ENCODE measurements around the gene MACF1. TPM values are rescaled to one million over a fixed set of nuclear protein-coding genes. Genes with fewer than 3 reads are reported as not detected.

Gene MACF1
- total and polyA plus RNA-seq, 2 of the 13 experiments (the other 11 are each of a cell fraction or from before 2014, with no cell fraction given) = 36.7 to 65.4 TPM

DNA sequence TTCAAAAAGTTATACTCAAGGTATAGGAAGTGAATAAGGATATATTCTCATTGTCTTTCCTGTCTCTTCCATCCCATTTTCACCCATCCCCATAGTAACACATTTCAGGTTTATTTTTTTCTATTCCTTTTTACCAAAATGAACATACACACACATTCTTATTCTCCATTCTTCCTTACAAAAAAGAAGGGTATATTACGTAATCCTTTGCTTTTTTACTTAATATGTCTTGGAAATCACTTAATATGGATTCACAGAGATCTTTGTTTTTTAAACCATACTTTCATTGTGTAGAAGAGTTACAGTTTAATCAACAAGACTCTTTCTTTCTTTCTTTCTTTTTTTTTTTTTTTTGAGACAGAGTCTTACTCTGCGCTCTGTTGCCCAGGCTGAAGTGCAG, 158.8 kb downstream of the MACF1 start:
- peaks cover under 1% of the 10 kb centered on the region; the same call in 1 of the 2 replicates for H3K4me1 ChIP-seq (ENCODE audit: insufficient read depth, low read length)
- no peak overlapping the region for H3K27ac ChIP-seq (ENCODE audit: extremely low read length, insufficient read depth, low read length)
- no TSS peak for BruUV-seq (replicated peaks)
- in situ Hi-C loops (cut with HindIII; ENCODE audit: extremely low pct_ligation_motif_present, low pct_unique_long_range_greater_than_20kb) (no loop called here), intact Hi-C loops (cut with micrococcal nuclease; ENCODE audit: unreplicated experiment) (no loop called here)
- TF ChIP-seq CEBPB (IDR thresholded peaks at IDR 0.05; ENCODE audit: borderline replicate concordance, low read depth, low read length) (peak; percentile 64), ATF1 (CRISPR knock-in tag; IDR thresholded peaks at IDR 0.05) (no peak)
- H3K27me3 ChIP-seq (ENCODE audit: control insufficient read depth in 1 of 2, insufficient read depth in 2 of 2, low read length in 2 of 2) = no peaks in the 10 kb centered on the region
- H3K9me3 ChIP-seq (ENCODE audit: low read length) = no peaks in the 10 kb centered on the region
- H3K9ac ChIP-seq (ENCODE audit: insufficient read depth, low read depth, low read length) = no peak overlapping the region
- POLR2A ChIA-PET = no interaction called here
- CTCF ChIA-PET (ENCODE audit: low intra/inter-chr PET ratio, low total read pairs) = no interaction called here
- H3K79me2 ChIP-seq (ENCODE audit: insufficient read depth, low read length) = no peaks in the 10 kb centered on the region
- no peak overlapping the region for H3K4me3 ChIP-seq (replicated peaks in 1 of 3; ENCODE audit: insufficient read depth in 1 of 3, low read depth in 2 of 3, low read length in 3 of 3)
- ATAC-seq (no peak), DNase-seq (ENCODE audit: low spot score) (no peak), FAIRE-seq (no peak)
- WGBS (ENCODE audit: low lambda C conversion rate) = 100% methylated on average over 2 of the region's 2 CpGs
- H4K20me1 ChIP-seq (ENCODE audit: insufficient read depth, low read length) = no peaks in the 10 kb centered on the region
- H3K36me3 ChIP-seq (replicated peaks in 1 of 2; ENCODE audit: control insufficient read depth in 1 of 2, insufficient read depth in 2 of 2, low read length in 2 of 2) = peaks cover 16 to 47% of the 10 kb centered on the region in 2 experiments
- H2AFZ ChIP-seq (ENCODE audit: low read length) = no peak overlapping the region
- no peak overlapping the region for H3K4me2 ChIP-seq (ENCODE audit: low read depth, low read length)

DNA sequence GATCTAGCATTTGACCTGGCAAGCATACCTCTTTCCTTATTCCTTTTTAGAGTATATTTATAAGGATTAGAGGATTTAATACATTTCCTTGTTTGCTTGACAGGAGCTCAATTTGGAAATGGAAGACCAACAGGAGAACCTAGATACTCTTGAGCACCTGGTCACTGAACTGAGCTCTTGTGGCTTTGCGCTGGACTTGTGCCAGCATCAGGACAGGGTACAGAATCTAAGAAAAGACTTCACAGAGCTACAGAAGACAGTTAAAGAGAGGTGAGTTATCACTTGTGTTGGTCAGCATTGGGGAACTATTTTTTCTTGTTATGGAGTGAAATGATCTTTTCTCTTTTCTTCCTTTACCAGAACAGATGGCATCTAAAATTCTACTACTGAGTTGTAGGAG, 163.6 kb downstream of the MACF1 start:
- Histone ChIP-seq H3K4me2 (ENCODE audit: low read depth, low read length) (no peak overlapping the region), H3K36me3 (replicated peaks in 1 of 2; ENCODE audit: control insufficient read depth in 1 of 2, insufficient read depth in 2 of 2, low read length in 2 of 2) (peaks cover 11 to 44% of the 10 kb centered on the region in 2 experiments; a peak in 2 of 5 replicates), H3K79me2 (ENCODE audit: insufficient read depth, low read length) (no peaks in the 10 kb centered on the region), H2AFZ (ENCODE audit: low read length) (no peak overlapping the region), H3K4me1 (ENCODE audit: insufficient read depth, low read length) (peaks cover 13% of the 10 kb centered on the region), H4K20me1 (ENCODE audit: insufficient read depth, low read length) (no peaks in the 10 kb centered on the region), H3K27ac (ENCODE audit: extremely low read length, insufficient read depth, low read length) (no peak overlapping the region), H3K9ac (ENCODE audit: insufficient read depth, low read depth, low read length) (no peak overlapping the region), H3K4me3 (replicated peaks in 1 of 3; ENCODE audit: insufficient read depth in 1 of 3, low read depth in 2 of 3, low read length in 3 of 3) (no peak overlapping the region), H3K9me3 (ENCODE audit: low read length) (no peaks in the 10 kb centered on the region), H3K27me3 (ENCODE audit: control insufficient read depth in 1 of 2, insufficient read depth in 2 of 2, low read length in 2 of 2) (no peaks in the 10 kb centered on the region)
- ChIA-PET CTCF (ENCODE audit: low intra/inter-chr PET ratio, low total read pairs) (no interaction called here), POLR2A (no interaction called here)
- no TSS peak for BruUV-seq (replicated peaks)
- FAIRE-seq (no peak), DNase-seq (ENCODE audit: low spot score) (no peak), ATAC-seq (no peak)
- in situ Hi-C loops (cut with HindIII; ENCODE audit: extremely low pct_ligation_motif_present, low pct_unique_long_range_greater_than_20kb) = loop anchor here (5.0 kb wide), 1 partner anchor 51 kb away; no protein-coding TSS in a partner anchor
- intact Hi-C loops (cut with micrococcal nuclease; ENCODE audit: unreplicated experiment) = no loop called here
- WGBS (ENCODE audit: low lambda C conversion rate) = 100% methylated on average over 1 of the region's 1 CpG
- no peak for TF ChIP-seq ZNF260 (CRISPR knock-in tag; IDR thresholded peaks at IDR 0.05; ENCODE audit: borderline replicate concordance, low read depth)
- TF ChIP-seq, protein P1, sequence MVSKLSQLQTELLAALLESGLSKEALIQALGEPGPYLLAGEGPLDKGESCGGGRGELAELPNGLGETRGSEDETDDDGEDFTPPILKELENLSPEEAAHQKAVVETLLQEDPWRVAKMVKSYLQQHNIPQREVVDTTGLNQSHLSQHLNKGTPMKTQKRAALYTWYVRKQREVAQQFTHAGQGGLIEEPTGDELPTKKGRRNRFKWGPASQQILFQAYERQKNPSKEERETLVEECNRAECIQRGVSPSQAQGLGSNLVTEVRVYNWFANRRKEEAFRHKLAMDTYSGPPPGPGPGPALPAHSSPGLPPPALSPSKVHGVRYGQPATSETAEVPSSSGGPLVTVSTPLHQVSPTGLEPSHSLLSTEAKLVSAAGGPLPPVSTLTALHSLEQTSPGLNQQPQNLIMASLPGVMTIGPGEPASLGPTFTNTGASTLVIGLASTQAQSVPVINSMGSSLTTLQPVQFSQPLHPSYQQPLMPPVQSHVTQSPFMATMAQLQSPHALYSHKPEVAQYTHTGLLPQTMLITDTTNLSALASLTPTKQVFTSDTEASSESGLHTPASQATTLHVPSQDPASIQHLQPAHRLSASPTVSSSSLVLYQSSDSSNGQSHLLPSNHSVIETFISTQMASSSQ (IDR thresholded peaks at IDR 0.05; ENCODE audit: low read depth) = no peak
- TF ChIP-seq, protein P1 (CRISPR knock-in tag; IDR thresholded peaks at IDR 0.05; ENCODE audit: borderline replicate concordance) = no peak
- no peak for TF ChIP-seq ZNF460 (CRISPR knock-in tag; IDR thresholded peaks at IDR 0.05; ENCODE audit: borderline replicate concordance)
- TF ChIP-seq, protein P2, sequence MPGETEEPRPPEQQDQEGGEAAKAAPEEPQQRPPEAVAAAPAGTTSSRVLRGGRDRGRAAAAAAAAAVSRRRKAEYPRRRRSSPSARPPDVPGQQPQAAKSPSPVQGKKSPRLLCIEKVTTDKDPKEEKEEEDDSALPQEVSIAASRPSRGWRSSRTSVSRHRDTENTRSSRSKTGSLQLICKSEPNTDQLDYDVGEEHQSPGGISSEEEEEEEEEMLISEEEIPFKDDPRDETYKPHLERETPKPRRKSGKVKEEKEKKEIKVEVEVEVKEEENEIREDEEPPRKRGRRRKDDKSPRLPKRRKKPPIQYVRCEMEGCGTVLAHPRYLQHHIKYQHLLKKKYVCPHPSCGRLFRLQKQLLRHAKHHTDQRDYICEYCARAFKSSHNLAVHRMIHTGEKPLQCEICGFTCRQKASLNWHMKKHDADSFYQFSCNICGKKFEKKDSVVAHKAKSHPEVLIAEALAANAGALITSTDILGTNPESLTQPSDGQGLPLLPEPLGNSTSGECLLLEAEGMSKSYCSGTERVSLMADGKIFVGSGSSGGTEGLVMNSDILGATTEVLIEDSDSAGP (CRISPR knock-in tag; IDR thresholded peaks at IDR 0.05; ENCODE audit: borderline replicate concordance) = no peak
- TF ChIP-seq ZBTB1 (CRISPR knock-in tag; IDR thresholded peaks at IDR 0.05; ENCODE audit: borderline replicate concordance) = no peak
- TF ChIP-seq PLRG1 (conservative IDR thresholded peaks at IDR 0.05) = no peak
- no peak for TF ChIP-seq THAP11 (CRISPR knock-in tag; IDR thresholded peaks at IDR 0.05)
- TF ChIP-seq, protein P3, sequence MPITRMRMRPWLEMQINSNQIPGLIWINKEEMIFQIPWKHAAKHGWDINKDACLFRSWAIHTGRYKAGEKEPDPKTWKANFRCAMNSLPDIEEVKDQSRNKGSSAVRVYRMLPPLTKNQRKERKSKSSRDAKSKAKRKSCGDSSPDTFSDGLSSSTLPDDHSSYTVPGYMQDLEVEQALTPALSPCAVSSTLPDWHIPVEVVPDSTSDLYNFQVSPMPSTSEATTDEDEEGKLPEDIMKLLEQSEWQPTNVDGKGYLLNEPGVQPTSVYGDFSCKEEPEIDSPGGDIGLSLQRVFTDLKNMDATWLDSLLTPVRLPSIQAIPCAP (CRISPR knock-in tag; IDR thresholded peaks at IDR 0.05; ENCODE audit: low read depth) = no peak
- no peak for TF ChIP-seq SALL1 (CRISPR knock-in tag; IDR thresholded peaks at IDR 0.05)
- no peak for TF ChIP-seq ZNF121 (CRISPR knock-in tag; IDR thresholded peaks at IDR 0.05)
- TF ChIP-seq ZNF7 (CRISPR knock-in tag; IDR thresholded peaks at IDR 0.05) = no peak

All from HepG2 (cell line).